Suppressor macrophage (primary cell): ENCODE results near the gene FAM210A.
A peak's percentile ranks its signal among the peaks of the same experiment; 100 is the strongest.
"Not testable (repeated sequence)": the region's sequence is repeated elsewhere in the genome, so short reads cannot be mapped to it uniquely, and the experiment has no call there.

ENCODE experiments used
- DNase-seq, 4 experiments: peaks; one replicate each; pipeline ENCODE4 v3.0.0-alpha.2; 2020 to 2022
- total RNA-seq, 17 experiments: gene quantifications; one replicate each; lab custom pipeline; 2026; ENCODE audit warnings: mixed read lengths in 6 of 17, inconsistent platforms in 3 of 17; lab: John Stamatoyannopoulos, UW

Gene FAM210A
- 9.8 to 29.9 (median 19.4) reads per million in 17 experiments for total RNA-seq

GRCh38 chr18:13726232-13726971, at the start of gene FAM210A, which contains the start of gene RNMT:
TSS of gene FAM210A (minus strand) at chr18:13726558. CDS start at chr18:13682077, 44,481 bp downstream.
TSS of gene RNMT (plus strand) at chr18:13726673. CDS start at chr18:13731518, 4,845 bp downstream.
- DNase-seq = peak; percentile 98 to 99 (median 98)

GRCh38 chr18:13775058-13775457, 48.7 kb upstream of the FAM210A start:
- no peak for DNase-seq

GRCh38 chr18:13762690-13763439, 36.5 kb upstream of the FAM210A start:
- DNase-seq = no peak

GRCh38 chr18:13760047-13760446, 33.7 kb upstream of the FAM210A start:
- DNase-seq = no peak

- no peak for DNase-seq
These were observed 32.3 kb upstream of the FAM210A start for GRCh38 chr18:13758622-13759021.

- no peak for DNase-seq
These were observed 30.3 kb upstream of the FAM210A start for GRCh38 chr18:13756671-13757070.

GRCh38 chr18:13756261-13756660, 29.9 kb upstream of the FAM210A start:
- no peak for DNase-seq

GRCh38 chr18:13751599-13751998, 25.2 kb upstream of the FAM210A start:
- not testable (repeated sequence) for DNase-seq

GRCh38 chr18:13746633-13747032, 20.3 kb upstream of the FAM210A start:
- no peak for DNase-seq

- no peak for DNase-seq
These were observed 19.3 kb upstream of the FAM210A start for GRCh38 chr18:13745696-13746095.

- no peak for DNase-seq
These were observed 9.3 kb upstream of the FAM210A start for GRCh38 chr18:13735681-13736080.

GRCh38 chr18:13730481-13730880, 4.1 kb upstream of the FAM210A start:
- DNase-seq = no peak

- no peak for DNase-seq
These were observed 594 bp upstream of the FAM210A start for GRCh38 chr18:13726972-13727331.

- DNase-seq = no peak
These were observed 659 bp downstream of the FAM210A start for GRCh38 chr18:13725566-13726231.

GRCh38 chr18:13720847-13721246, 5.5 kb downstream of the FAM210A start:
- no peak for DNase-seq

- DNase-seq = no peak
These were observed 6.2 kb downstream of the FAM210A start for GRCh38 chr18:13720123-13720522.

- no peak for DNase-seq
These were observed 9.4 kb downstream of the FAM210A start for GRCh38 chr18:13716916-13717315.

GRCh38 chr18:13715330-13715729, 11.0 kb downstream of the FAM210A start:
- no peak for DNase-seq

GRCh38 chr18:13713455-13714055, 12.8 kb downstream of the FAM210A start:
- no peak for DNase-seq

GRCh38 chr18:13712400-13713131, 13.8 kb downstream of the FAM210A start:
- no peak for DNase-seq

GRCh38 chr18:13710414-13710831, 15.9 kb downstream of the FAM210A start:
- peak; percentile 29 to 59 (median 52) for DNase-seq

GRCh38 chr18:13703899-13704298, 22.5 kb downstream of the FAM210A start:
- peak in 1 of 4 experiments; percentile 11 for DNase-seq
